SJCRH30 (cell line): Measurements from ENCODE around the gene CCDC92. TPM values are rescaled to one million over a fixed set of nuclear protein-coding genes. Genes with fewer than 3 reads are reported as not detected.

Experiments
- DNase-seq, 2 experiments: peaks; one replicate each; pipeline ENCODE4 v3.0.0-alpha.2; 2015 to 2020
- H3K27ac ChIP-seq: fragments of 250-450 bp; sonication (Bioruptor Pico); 2 replicates; pipeline ENCODE4 v1.5.1; 2020; ENCODE audit warnings: mild to moderate bottlenecking, moderate library complexity
- H3K27me3 ChIP-seq: fragments of 250-450 bp; sonication (Bioruptor Pico); 2 replicates; pipeline ENCODE4 v1.5.1; 2020; ENCODE audit warnings: mild to moderate bottlenecking, moderate library complexity
- H3K36me3 ChIP-seq: fragments of 250-450 bp; sonication (Bioruptor Pico); 2 replicates; pipeline ENCODE4 v1.5.1; 2020; ENCODE audit warnings: mild to moderate bottlenecking, moderate library complexity
- H3K4me1 ChIP-seq: fragments of 250-450 bp; sonication (Bioruptor Pico); 2 replicates; pipeline ENCODE4 v1.5.1; 2020; ENCODE audit warnings: mild to moderate bottlenecking, moderate library complexity
- H3K4me3 ChIP-seq: fragments of 250-450 bp; sonication (Bioruptor Pico); 2 replicates; pipeline ENCODE4 v1.5.1; 2020; ENCODE audit warnings: mild to moderate bottlenecking, moderate library complexity
- H3K9me3 ChIP-seq: fragments of 250-450 bp; sonication (Bioruptor Pico); replicated peaks from 2 replicates; pipeline ENCODE4 v1.5.1; 2020; ENCODE audit warnings: mild to moderate bottlenecking, moderate library complexity
- total RNA-seq: library from RNA; depleted of rRNA; stranded (reverse); fragments of >200 nt; shearing (Covaris generic); gene quantifications from 2 replicates; pipeline ENCODE4 v1.2.3, GENCODE V29; 2014

The CCDC92 gene
- total RNA-seq, 1 experiment from 2014 or later: 7.7 TPM

DNA sequence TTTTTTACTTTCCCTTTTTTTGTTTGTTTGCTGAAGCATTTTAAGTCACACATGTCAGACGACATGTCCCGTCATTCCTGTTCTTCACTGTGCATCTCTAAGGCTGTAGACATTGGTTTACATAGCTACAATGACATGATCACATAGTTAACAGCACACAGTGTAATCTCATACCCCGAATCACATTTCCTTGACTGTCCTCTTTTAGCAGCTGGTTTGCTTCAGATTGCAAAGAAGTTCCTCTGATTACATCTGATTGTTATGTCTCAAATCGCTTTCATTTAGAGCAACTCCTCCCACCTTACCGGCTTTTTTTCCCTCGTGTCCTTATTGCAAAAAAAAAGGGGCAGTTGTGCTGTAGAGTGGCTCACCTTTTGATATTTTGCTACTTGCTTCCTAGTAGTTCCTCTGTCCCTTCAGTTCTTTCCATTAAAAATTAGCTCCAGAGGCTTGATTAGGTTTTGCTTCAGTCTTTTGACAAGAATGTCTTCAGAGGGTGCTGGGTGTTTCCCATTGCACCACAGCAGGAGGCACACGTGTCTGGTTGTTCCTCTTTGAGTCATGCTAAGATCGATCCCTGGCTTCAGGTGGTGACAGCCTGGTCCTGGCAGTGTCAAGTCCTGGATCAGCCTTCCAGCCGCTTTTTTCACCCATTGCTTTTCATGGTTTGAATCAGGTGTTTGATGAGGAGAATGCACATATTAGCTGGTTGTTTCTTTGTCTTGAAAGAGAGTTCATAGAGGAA is 35.4 kb upstream of the CCDC92 start:
- peaks cover 52% of the 10 kb centered on the region for H3K4me1 ChIP-seq
- peaks cover 26% of the 10 kb centered on the region for H3K36me3 ChIP-seq
- H3K4me3 ChIP-seq: peak overlapping the region; percentile 21
- DNase-seq: peak in 1 of 2 experiments; percentile 74
- H3K27ac ChIP-seq: peak overlapping the region; percentile 91
- H3K9me3 ChIP-seq: no peaks in the 10 kb centered on the region
- no peaks in the 10 kb centered on the region for H3K27me3 ChIP-seq

GRCh38 chr12:124006846-124007713 is 34.4 kb upstream of the CCDC92 start:
- DNase-seq: peak; percentile 85 to 93
- H3K4me1 ChIP-seq: peaks cover 52% of the 10 kb centered on the region
- no peaks in the 10 kb centered on the region for H3K9me3 ChIP-seq
- peak overlapping the region; percentile 91 for H3K27ac ChIP-seq
- peak overlapping the region; percentile 21 for H3K4me3 ChIP-seq
- peaks cover 17% of the 10 kb centered on the region for H3K36me3 ChIP-seq
- H3K27me3 ChIP-seq: no peaks in the 10 kb centered on the region

GRCh38 chr12:124006085-124006845 is 33.6 kb upstream of the CCDC92 start:
- H3K27ac ChIP-seq: peak overlapping the region; percentile 91
- no peaks in the 10 kb centered on the region for H3K9me3 ChIP-seq
- no peaks in the 10 kb centered on the region for H3K27me3 ChIP-seq
- H3K36me3 ChIP-seq: peaks cover 17% of the 10 kb centered on the region
- peaks cover 52% of the 10 kb centered on the region for H3K4me1 ChIP-seq
- DNase-seq: no peak
- H3K4me3 ChIP-seq: no peak overlapping the region

DNA sequence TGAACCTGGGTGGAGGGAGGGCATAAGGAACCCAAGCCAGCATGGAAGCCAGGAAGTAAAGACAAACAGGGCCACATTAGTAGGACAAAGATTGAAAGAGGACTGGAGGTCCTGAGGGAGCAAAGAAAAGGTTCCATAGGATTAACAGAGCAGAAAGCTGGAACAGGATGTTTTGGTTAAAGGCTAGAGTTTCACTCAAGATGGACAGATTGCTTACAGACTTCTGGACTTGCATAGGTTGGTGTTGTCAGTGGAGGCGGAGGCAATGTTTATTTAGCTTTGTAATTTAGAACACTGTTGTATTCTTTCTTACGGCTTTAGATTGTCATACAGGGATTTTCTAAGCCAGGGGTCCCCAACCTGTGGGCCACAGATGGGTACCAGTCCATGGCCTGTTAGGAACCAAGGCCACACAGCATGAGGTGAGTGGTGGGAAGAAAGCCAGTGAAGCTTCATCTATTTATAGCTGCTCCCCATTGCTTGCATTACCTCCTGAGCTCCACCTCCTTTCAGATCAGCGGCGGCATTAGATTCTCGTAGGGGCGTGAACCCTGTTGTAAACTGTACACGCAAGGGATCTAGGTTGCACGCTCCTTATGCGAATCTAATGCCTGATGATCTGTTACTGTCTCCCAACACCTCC is 31.7 kb upstream of the CCDC92 start:
- DNase-seq: peak; percentile 82 to 87
- H3K4me1 ChIP-seq: peaks cover 52% of the 10 kb centered on the region
- H3K27ac ChIP-seq: peak overlapping the region; percentile 63

DNA sequence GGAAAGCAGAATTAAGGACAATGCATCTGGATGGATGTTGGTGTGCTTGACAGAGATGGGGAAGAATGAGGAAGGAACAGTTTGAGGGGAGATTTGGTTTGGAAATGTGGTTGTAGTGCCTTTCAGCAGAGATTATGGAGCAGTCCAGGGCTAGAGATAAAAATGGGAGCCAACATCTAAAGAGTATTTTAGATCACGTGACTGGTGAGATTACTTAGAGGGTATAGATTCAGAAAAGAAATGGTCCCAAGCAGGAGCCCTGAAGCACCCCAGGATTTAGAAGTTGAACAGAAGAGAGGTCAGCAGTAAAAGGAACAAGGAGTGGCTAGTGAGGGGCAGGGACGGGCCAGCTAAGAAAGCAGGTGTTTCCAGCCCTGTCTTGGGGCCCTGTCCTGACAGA is 30.0 kb upstream of the CCDC92 start:
- DNase-seq: no peak
- Histone ChIP-seq H3K27me3 (no peaks in the 10 kb centered on the region), H3K27ac (no peak overlapping the region), H3K36me3 (peaks cover 17% of the 10 kb centered on the region), H3K4me1 (peaks cover 40% of the 10 kb centered on the region), H3K9me3 (no peaks in the 10 kb centered on the region), H3K4me3 (no peak overlapping the region)

More for the DNA sequence above, 31.7 kb upstream of the CCDC92 start:
- Histone ChIP-seq H3K36me3 (peaks cover 17% of the 10 kb centered on the region), H3K4me3 (no peak overlapping the region), H3K27me3 (no peaks in the 10 kb centered on the region), H3K9me3 (no peaks in the 10 kb centered on the region)

DNA sequence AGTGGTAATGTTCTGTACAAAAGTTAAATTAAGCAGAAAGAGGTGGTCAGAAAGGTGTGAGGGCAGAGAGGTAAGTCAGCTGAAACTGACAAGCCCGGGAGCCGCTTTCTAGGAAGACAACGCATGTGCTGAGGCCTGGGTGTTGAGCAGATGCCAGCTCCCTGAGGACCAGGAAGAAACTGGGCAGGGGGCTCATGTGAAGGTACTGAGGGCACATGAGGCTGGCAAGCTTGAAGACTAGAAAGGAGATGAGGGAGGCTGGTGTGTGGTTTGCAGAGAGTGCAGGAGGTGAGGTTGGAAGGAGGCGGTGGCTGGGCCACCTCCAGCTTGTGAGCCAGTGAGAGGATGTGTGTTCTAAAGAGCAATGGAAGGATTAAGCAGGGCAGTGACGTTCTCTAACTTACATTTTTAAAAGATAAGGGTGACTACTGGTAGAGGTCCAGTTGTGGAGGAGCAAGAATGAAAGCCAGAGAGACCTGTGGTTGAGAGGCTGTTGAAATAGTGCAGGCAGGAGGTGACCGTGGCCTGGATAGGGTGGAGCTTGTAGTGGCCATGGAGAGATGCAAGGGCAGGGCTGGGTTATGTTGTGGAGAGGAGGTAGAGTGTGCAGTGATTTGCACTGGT is 29.5 kb upstream of the CCDC92 start:
- Histone ChIP-seq H3K4me3 (no peak overlapping the region), H3K4me1 (peaks cover 41% of the 10 kb centered on the region), H3K27me3 (no peaks in the 10 kb centered on the region), H3K27ac (no peak overlapping the region), H3K9me3 (no peaks in the 10 kb centered on the region), H3K36me3 (peaks cover 22% of the 10 kb centered on the region)
- no peak for DNase-seq

DNA sequence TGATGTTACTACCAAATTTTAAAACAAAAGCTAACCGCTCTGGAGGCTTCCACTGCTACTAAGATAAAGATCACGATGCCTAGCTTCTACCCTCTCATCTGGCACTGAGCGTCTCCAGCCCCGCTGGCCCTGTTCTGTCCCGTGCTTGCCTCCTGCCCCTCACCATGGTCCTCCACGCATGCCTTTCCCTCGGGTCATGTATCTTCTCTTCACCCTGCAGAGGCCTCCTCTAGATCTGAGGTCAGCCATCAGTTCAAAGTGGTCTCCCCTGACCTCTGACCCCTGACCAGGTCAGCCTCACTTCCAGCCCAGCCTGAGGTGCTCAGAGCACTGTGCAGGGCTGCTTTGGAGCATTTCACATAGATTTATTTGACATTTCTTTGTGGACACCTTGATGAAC is 28.7 kb upstream of the CCDC92 start:
- H3K27me3 ChIP-seq: no peaks in the 10 kb centered on the region
- H3K27ac ChIP-seq: no peak overlapping the region
- DNase-seq: no peak
- peaks cover 37% of the 10 kb centered on the region for H3K4me1 ChIP-seq
- no peak overlapping the region for H3K4me3 ChIP-seq
- no peaks in the 10 kb centered on the region for H3K9me3 ChIP-seq
- peaks cover 23% of the 10 kb centered on the region for H3K36me3 ChIP-seq

DNA sequence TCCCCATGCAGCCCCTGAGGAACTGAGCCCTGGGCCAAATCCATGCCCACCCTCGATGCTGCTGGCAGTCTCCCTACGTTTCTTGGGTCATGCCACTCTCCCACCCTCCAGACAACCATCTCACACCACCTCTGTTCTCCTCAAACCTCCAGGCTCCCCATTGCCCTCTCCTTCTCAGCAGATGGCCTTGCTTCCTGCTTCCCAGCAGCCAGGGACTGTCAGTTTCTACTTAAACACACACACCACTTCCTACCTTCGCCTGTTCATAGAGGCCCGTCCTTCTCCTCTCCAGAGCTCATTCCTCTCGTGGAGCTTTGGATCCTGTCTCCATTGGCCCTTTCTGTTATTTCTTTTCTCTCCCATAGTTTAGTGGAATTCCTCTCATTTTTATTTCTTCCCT is 27.5 kb upstream of the CCDC92 start:
- Histone ChIP-seq H3K36me3 (peaks cover 23% of the 10 kb centered on the region), H3K27me3 (no peaks in the 10 kb centered on the region), H3K4me1 (peaks cover 27% of the 10 kb centered on the region; the same call in 1 of the 2 replicates)

DNA sequence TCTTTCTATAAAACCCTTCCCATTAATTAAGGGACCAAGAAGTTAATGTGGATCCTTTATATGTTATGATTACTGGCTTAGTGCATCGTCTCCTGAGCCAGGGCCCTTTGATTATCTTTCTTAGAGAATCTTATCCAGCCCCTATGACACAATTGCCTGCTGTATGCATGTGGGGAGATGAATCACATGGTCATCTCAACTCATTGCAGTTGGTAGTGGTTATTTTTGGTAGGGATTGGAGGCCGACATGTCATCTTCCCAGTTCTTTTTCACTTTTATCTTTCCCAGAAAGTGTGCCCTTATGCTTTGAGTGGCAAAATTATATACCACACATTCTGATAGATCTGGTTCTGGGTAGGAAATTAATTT is 26.3 kb upstream of the CCDC92 start:
- no peak overlapping the region for H3K27ac ChIP-seq
- no peaks in the 10 kb centered on the region for H3K27me3 ChIP-seq
- H3K9me3 ChIP-seq: no peaks in the 10 kb centered on the region
- H3K4me3 ChIP-seq: no peak overlapping the region
- DNase-seq: no peak
- H3K4me1 ChIP-seq: peaks cover 19% of the 10 kb centered on the region; the same call in 1 of the 2 replicates
- H3K36me3 ChIP-seq: peaks cover 31% of the 10 kb centered on the region

More for the DNA sequence above, 27.5 kb upstream of the CCDC92 start:
- no peak for DNase-seq
- Histone ChIP-seq H3K9me3 (no peaks in the 10 kb centered on the region), H3K27ac (no peak overlapping the region), H3K4me3 (no peak overlapping the region)

DNA sequence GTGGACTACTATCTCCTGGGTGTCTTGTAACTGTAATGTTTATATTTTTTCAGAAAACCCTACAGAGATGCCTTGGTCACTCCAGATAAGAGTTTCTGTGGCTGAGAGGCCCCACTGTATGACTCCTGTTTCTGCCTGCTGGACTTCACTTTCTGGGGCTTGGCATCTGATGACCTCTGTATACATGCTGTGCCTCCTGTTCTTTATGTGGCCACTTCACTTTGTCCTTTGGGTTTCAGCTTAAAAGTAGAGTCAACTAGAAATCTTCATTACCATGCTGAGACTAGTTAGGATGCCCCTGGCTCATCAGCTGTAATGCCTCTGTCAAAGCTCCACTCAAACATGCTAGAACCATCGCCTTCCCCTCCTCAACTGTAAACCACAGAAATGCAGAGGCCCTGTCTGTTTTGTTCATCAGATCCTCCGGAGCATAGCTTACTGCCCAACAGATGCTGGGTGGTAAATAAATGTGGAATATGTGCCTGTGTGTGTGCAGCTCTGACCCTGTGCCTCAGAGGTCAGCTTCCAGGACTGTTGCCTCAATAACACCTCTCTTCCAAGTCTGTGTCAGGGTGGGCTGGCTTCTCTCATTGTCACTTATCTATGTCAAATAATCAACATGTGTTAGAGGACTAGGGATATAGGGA is 25.8 kb upstream of the CCDC92 start:
- H3K9me3 ChIP-seq: no peaks in the 10 kb centered on the region
- DNase-seq: peak in 1 of 2 experiments; percentile 22
- no peak overlapping the region for H3K27ac ChIP-seq
- H3K27me3 ChIP-seq: no peaks in the 10 kb centered on the region
- H3K4me1 ChIP-seq: peaks cover 14% of the 10 kb centered on the region; the same call in 1 of the 2 replicates
- H3K4me3 ChIP-seq: no peak overlapping the region
- H3K36me3 ChIP-seq: peaks cover 32% of the 10 kb centered on the region

- Histone ChIP-seq H3K27me3 (no peaks in the 10 kb centered on the region), H3K36me3 (peaks cover 35% of the 10 kb centered on the region), H3K9me3 (no peaks in the 10 kb centered on the region), H3K27ac (no peak overlapping the region), H3K4me3 (no peak overlapping the region), H3K4me1 (peaks cover 13% of the 10 kb centered on the region; the same call in 1 of the 2 replicates)
- DNase-seq: no peak
These were observed 25.3 kb upstream of the CCDC92 start for GRCh38 chr12:123997908-123998307.

GRCh38 chr12:123997033-123997822 is 24.6 kb upstream of the CCDC92 start:
- peaks cover 40% of the 10 kb centered on the region for H3K36me3 ChIP-seq
- 0 out of 2 replicates have a peak overlapping the region, but pooled peaks have one; percentile 2 for H3K27ac ChIP-seq

DNA sequence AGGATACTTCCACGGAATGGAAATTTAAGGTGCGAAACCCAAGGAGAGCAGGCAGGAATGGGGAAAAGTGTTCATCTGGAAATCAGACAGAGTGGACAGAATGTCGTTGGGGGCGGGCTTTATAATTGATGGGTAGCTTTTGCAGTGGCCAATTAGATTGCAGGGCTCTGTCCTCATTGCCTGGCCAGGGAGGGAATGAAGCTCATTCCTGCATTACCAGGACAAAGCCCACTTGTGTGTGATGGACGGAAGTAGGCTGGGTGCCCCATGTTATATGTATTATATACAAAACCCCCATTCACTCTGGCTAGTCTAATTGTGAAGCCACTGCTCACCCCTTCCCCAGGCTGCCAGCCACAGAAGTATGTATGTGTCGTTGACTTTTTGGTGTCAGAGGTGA is 23.9 kb upstream of the CCDC92 start:
- peaks cover 13% of the 10 kb centered on the region; the same call in 1 of the 2 replicates for H3K4me1 ChIP-seq
- no peaks in the 10 kb centered on the region for H3K27me3 ChIP-seq
- no peak overlapping the region for H3K4me3 ChIP-seq
- peaks cover 41% of the 10 kb centered on the region for H3K36me3 ChIP-seq
- no peaks in the 10 kb centered on the region for H3K9me3 ChIP-seq
- 0 out of 2 replicates have a peak overlapping the region, but pooled peaks have one; percentile 2 for H3K27ac ChIP-seq
- DNase-seq: peak; percentile 45 to 72

More at GRCh38 chr12:123997033-123997822, 24.6 kb upstream of the CCDC92 start:
- Histone ChIP-seq H3K27me3 (no peaks in the 10 kb centered on the region), H3K4me1 (peaks cover 13% of the 10 kb centered on the region; the same call in 1 of the 2 replicates), H3K9me3 (no peaks in the 10 kb centered on the region), H3K4me3 (no peak overlapping the region)
- no peak for DNase-seq
